GM21825 (cell line): ENCODE results near the gene ZNF286A.
A peak's percentile ranks its signal among the peaks of the same experiment; 100 is the strongest.
"Not testable (repeated sequence)": the region's sequence is repeated elsewhere in the genome, so short reads cannot be mapped to it uniquely, and the experiment has no call there.

Source experiments
- ATAC-seq: cut with Tn5 transposase; IDR thresholded peaks from one replicate; pipeline ENCODE4 v1.9.1; 2021; ENCODE audit warnings: mild to moderate bottlenecking, moderate library complexity; ENCODE audit not compliant: unreplicated experiment

Gene ZNF286A

DNA sequence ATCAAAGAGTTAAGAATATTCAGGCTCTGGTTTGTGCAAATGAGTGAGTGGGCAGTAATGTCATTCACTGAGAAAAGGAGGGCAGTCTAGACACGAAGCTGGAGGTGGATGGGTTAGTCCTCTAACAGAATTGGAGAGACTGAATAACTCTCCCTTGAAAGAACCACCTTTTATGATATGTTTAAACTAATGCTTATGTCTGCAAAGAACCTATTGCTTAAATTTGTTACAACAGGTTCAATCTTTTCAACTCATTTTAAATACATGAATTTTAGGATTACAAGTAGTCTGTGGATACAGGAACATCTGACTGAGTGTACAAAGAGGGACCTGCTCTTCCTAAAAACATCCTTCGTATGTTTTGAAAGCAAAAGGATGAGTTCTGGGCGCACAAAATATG is 585 bp upstream of the ZNF286A start:
- peak; percentile 3 for ATAC-seq

DNA sequence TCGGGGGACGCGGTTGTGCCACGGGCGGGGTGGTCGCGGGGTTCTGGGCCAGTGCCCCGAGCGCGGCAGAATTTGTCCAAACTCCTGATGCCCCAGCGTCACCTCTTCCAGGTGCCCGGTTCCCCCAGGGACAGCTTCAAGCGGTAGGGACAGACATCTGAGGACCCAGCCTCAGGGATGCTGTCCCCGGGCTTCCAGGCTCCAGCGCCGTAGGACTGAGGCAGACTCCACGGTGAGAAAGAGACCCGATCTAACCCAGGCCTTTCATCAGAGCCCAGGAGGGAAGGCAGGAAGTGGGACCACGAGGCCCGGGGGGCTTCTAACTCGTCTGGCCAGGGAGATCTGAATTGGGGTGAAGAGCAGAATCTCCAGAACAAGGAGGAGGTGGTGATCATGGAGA is 385 bp downstream of the ZNF286A start:
- not testable (repeated sequence) for ATAC-seq

GRCh38 chr17:15704239-15704638 is 4.7 kb downstream of the ZNF286A start:
- not testable (repeated sequence) for ATAC-seq

GRCh38 chr17:15704813-15705212 is 5.3 kb downstream of the ZNF286A start:
- ATAC-seq: not testable (repeated sequence)

GRCh38 chr17:15708879-15709278 is 9.3 kb downstream of the ZNF286A start:
- not testable (repeated sequence) for ATAC-seq

DNA sequence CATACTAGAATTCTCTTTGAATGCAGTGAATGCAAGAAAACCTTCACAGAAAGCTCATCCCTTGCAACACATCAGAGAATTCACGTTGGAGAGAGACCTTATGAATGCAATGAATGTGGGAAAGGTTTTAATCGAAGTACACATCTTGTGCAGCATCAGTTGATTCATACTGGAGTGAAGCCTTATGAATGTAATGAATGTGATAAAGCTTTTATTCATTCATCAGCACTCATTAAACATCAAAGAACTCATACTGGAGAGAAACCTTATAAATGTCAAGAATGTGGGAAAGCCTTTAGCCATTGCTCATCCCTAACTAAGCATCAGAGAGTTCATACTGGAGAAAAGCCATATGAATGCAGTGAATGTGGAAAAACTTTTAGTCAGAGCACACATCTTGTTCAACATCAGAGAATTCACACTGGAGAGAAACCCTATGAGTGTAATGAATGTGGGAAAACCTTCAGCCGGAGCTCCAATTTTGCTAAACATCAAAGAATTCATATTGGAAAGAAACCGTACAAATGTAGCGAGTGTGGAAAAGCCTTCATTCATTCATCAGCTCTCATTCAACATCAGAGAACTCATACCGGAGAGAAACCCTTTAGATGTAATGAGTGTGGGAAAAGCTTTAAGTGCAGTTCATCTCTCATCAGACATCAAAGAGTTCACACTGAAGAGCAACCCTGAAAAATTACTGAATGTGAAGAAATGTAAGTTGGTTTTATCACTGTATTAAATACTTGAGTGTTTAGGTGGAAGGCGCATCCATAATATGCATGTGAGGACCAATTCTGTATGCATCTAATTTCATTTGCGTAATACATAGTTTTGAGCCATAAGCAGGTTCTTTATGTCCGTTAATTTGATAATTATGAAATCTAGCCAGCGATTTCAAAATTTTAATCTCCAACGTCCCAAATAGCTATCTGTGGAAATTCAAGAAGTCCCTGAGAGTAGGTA is 17.3 kb downstream of the ZNF286A start:
- ATAC-seq: not testable (repeated sequence)

GRCh38 chr17:15730535-15730934 is 31.0 kb downstream of the ZNF286A start:
- ATAC-seq: not testable (repeated sequence)

DNA sequence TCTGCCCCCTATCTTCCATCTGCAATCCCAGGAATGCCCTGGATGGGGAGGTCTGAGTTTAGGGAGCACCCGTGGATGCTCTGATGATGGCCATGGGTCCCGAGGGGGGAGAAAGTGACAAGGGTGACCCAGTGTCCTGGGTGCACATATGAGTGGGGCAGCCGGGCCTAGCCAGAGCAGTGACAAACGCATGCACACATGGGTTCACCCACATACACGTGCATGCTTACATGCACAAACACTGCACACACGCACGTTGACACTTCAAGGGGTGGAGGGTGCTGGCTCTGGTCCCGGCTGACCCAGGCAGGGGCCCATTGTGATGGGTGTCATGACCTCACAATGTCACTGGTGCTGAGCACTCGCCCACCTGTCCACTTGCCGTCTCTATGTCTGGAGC is 32.3 kb downstream of the ZNF286A start, which contains the start of gene TBC1D26:
Gene TBC1D26, plus strand, starts transcription at position 384 of the 400 bp plus-strand sequence. CDS start 3,066 bp downstream, outside the sequence.
- not testable (repeated sequence) for ATAC-seq

DNA sequence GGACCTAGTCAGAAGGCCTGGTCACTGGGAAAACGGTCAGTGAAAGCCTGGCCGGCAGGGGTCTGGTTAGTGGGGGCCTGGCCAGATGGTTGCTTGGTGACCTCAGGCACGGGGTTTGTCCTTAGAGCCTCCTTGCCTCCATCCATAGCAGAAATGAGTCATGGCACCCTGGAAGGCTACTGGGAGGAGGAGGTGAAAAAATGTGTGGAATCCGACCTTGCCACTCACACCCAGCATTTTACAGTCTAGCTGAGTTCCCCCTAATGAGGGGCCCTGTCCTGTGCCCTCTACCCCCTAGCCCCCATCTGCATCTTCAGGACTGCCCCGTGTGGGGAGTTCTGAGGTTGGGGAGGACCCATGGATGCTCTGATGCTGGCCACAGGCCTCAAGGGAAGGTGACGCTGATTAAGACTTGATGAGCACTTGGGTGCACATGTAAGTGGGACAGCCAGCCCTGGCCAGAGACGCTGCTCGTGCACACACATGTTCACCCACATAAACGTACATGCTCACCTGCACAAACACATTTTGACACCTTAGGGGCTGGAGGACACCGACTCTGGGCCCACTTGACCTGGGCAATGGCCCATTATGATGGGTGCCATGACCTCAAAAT is 33.7 kb downstream of the ZNF286A start:
- not testable (repeated sequence) for ATAC-seq

- ATAC-seq: not testable (repeated sequence)
These were observed 37.0 kb downstream of the ZNF286A start for GRCh38 chr17:15736578-15736977.

GRCh38 chr17:15738066-15738465 is 38.5 kb downstream of the ZNF286A start:
- no peak for ATAC-seq

DNA sequence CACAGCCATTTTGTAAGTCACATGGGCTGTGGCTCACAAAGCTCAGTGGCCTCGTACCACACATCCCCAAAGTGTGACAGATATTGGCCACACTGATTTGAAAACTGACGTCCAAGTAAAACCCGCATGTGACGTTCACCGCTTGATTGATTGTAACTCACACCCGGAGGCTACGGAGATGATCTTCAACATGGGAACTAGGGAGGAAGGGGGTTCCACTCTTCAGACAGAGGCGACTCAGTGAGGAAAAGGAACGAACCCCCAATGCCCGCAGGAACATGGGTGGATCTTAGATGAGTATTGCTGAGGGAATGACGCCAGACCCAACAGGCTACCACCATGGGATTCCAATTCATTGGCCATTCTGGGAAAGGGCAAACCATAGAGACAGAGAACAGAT is 39.7 kb downstream of the ZNF286A start:
- ATAC-seq: not testable (repeated sequence)

DNA sequence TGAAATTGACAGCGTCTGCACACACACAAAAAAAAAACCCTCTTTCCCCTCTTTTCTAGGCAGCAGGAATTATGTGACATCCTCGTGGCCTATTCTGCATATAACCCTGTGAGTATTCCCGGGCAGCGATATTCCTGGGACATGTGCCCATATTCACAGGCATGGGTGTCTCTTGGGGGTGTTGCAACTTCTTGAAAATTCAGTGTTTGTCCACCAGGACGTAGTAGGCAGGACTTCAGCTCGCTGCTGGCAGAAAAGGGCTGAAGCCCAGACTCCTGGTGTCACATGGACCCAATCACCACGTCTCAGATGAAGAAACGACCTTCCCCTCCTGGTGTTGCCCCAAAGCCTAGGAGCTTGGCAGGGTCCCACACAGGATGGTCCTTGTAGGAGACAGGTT is 40.5 kb downstream of the ZNF286A start:
- ATAC-seq: not testable (repeated sequence)

GRCh38 chr17:15740570-15741120 is 41.1 kb downstream of the ZNF286A start:
- no peak for ATAC-seq

GRCh38 chr17:15741624-15742023 is 42.1 kb downstream of the ZNF286A start:
- ATAC-seq: no peak

- no peak for ATAC-seq
These were observed 42.7 kb downstream of the ZNF286A start for GRCh38 chr17:15742051-15742795.

DNA sequence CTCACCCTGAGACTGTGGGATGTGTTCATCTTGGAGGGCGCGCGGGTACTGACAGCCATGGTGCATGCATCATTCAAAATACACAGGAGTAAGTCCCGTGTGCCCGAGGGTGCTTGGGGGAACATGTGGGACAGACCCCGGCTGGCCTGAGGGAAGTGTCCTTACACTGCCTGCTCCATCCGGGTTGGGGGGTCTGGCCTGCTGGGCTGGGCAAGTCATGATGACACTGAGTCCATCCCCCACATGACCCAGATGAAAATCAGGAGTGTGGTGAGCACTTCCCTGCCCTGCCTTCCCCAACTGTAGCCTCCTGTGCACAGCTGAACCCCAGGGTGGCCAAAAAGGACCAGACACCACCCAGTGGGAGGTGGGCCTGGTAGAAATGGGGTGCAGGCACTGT is 43.4 kb downstream of the ZNF286A start:
- no peak for ATAC-seq

- no peak for ATAC-seq
These were observed 44.6 kb downstream of the ZNF286A start for GRCh38 chr17:15744074-15744676.

- no peak for ATAC-seq
These were observed 45.3 kb downstream of the ZNF286A start for GRCh38 chr17:15744885-15745284.

DNA sequence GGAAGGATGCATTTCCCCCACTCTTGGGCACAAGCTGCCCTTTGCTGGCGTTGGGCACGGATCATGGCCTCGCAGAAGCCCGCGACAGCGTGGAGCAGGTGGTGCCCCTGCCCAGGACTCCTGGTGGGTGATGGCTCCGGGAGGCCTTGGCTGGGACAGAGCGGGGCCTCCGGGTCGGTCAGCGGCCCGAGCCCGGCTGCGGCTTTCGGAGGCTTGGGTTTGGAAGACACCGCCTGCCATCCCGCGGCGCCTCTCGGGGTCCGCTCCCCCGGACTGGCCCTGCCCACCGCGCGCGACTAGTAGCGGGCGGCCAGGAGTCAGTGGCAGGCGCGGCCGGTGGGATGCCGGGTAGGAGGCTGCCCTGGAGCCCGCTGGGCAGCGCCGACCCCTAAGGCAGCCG is 49.9 kb downstream of the ZNF286A start:
- ATAC-seq: not testable (repeated sequence)
